ENCODE data around the gene VWA7. TPM values are rescaled to one million over a fixed set of nuclear protein-coding genes. Genes with fewer than 3 reads are reported as not detected.
A peak's percentile ranks its signal among the peaks of the same experiment; 100 is the strongest.

The VWA7 gene
- total RNA-seq, 1 experiment from 2014 or later = 0.34 TPM

- H3K4me2 ChIP-seq (ENCODE audit: low read depth, low read length, poor library complexity, severe bottlenecking) = no peak overlapping the region
- H3K36me3 ChIP-seq (ENCODE audit: insufficient read depth, low read length) = peaks cover 5% of the 10 kb centered on the region; the same call in 1 of the 2 replicates
- DNase-seq = no peak
- H3K4me1 ChIP-seq (ENCODE audit: low read length) = peaks cover 14% of the 10 kb centered on the region
- no peak overlapping the region for H3K27ac ChIP-seq (ENCODE audit: low read length)
- H3K79me2 ChIP-seq (ENCODE audit: low read length) = no peaks in the 10 kb centered on the region
- H3K4me3 ChIP-seq (ENCODE audit: low read length) = no peak overlapping the region
- H3K27me3 ChIP-seq (ENCODE audit: low read length) = no peaks in the 10 kb centered on the region
- no peak overlapping the region for H3K9ac ChIP-seq (ENCODE audit: low read length)
- H4K20me1 ChIP-seq (ENCODE audit: insufficient read depth, low read depth, low read length) = no peaks in the 10 kb centered on the region
- no peaks in the 10 kb centered on the region for H3K9me3 ChIP-seq (ENCODE audit: low read length)
- H3K9me2 ChIP-seq (replicated peaks; ENCODE audit: insufficient read depth, low read length) = no peaks in the 10 kb centered on the region
- no peak overlapping the region for H2AFZ ChIP-seq (ENCODE audit: low read length)
Observed at GRCh38 chr6:31777667-31778050, 531 bp upstream of the VWA7 start.

- no peaks in the 10 kb centered on the region for H3K27me3 ChIP-seq (ENCODE audit: low read length)
- H3K4me3 ChIP-seq (ENCODE audit: low read length) = no peak overlapping the region
- DNase-seq = no peak
- H3K4me2 ChIP-seq (ENCODE audit: low read depth, low read length, poor library complexity, severe bottlenecking) = no peak overlapping the region
- no peak overlapping the region for H2AFZ ChIP-seq (ENCODE audit: low read length)
- H3K9me2 ChIP-seq (replicated peaks; ENCODE audit: insufficient read depth, low read length) = no peaks in the 10 kb centered on the region
- H3K9ac ChIP-seq (ENCODE audit: low read length) = no peak overlapping the region
- no peaks in the 10 kb centered on the region for H3K9me3 ChIP-seq (ENCODE audit: low read length)
- no peak overlapping the region for H3K27ac ChIP-seq (ENCODE audit: low read length)
- H3K36me3 ChIP-seq (ENCODE audit: insufficient read depth, low read length) = no peaks in the 10 kb centered on the region
- H3K4me1 ChIP-seq (ENCODE audit: low read length) = peaks cover 14% of the 10 kb centered on the region
- no peaks in the 10 kb centered on the region for H4K20me1 ChIP-seq (ENCODE audit: insufficient read depth, low read depth, low read length)
- no peaks in the 10 kb centered on the region for H3K79me2 ChIP-seq (ENCODE audit: low read length)
Observed at GRCh38 chr6:31776485-31776988, 591 bp downstream of the VWA7 start.

GRCh38 chr6:31775633-31776484 lies 1.3 kb downstream of the VWA7 start:
- Histone ChIP-seq H3K27ac (ENCODE audit: low read length) (no peak overlapping the region), H3K9me2 (replicated peaks; ENCODE audit: insufficient read depth, low read length) (no peaks in the 10 kb centered on the region), H4K20me1 (ENCODE audit: insufficient read depth, low read depth, low read length) (no peaks in the 10 kb centered on the region), H3K9ac (ENCODE audit: low read length) (no peak overlapping the region), H3K4me3 (ENCODE audit: low read length) (no peak overlapping the region), H3K36me3 (ENCODE audit: insufficient read depth, low read length) (no peaks in the 10 kb centered on the region), H3K27me3 (ENCODE audit: low read length) (no peaks in the 10 kb centered on the region), H3K9me3 (ENCODE audit: low read length) (no peaks in the 10 kb centered on the region), H3K4me2 (ENCODE audit: low read depth, low read length, poor library complexity, severe bottlenecking) (no peak overlapping the region), H3K79me2 (ENCODE audit: low read length) (no peaks in the 10 kb centered on the region), H2AFZ (ENCODE audit: low read length) (no peak overlapping the region), H3K4me1 (ENCODE audit: low read length) (peaks cover 14% of the 10 kb centered on the region)
- DNase-seq = no peak

GRCh38 chr6:31775184-31775583 lies 1.9 kb downstream of the VWA7 start:
- Histone ChIP-seq H4K20me1 (ENCODE audit: insufficient read depth, low read depth, low read length) (no peaks in the 10 kb centered on the region), H3K4me2 (ENCODE audit: low read depth, low read length, poor library complexity, severe bottlenecking) (no peak overlapping the region), H3K9ac (ENCODE audit: low read length) (no peak overlapping the region), H3K79me2 (ENCODE audit: low read length) (no peaks in the 10 kb centered on the region), H3K27me3 (ENCODE audit: low read length) (no peaks in the 10 kb centered on the region), H3K9me2 (replicated peaks; ENCODE audit: insufficient read depth, low read length) (no peaks in the 10 kb centered on the region), H3K9me3 (ENCODE audit: low read length) (no peaks in the 10 kb centered on the region), H3K4me1 (ENCODE audit: low read length) (peaks cover 14% of the 10 kb centered on the region), H2AFZ (ENCODE audit: low read length) (no peak overlapping the region), H3K27ac (ENCODE audit: low read length) (no peak overlapping the region), H3K36me3 (ENCODE audit: insufficient read depth, low read length) (no peaks in the 10 kb centered on the region), H3K4me3 (ENCODE audit: low read length) (no peak overlapping the region)
- no peak for DNase-seq

- no peaks in the 10 kb centered on the region for H3K79me2 ChIP-seq (ENCODE audit: low read length)
- no peaks in the 10 kb centered on the region for H3K9me3 ChIP-seq (ENCODE audit: low read length)
- H3K4me3 ChIP-seq (ENCODE audit: low read length) = no peak overlapping the region
- no peaks in the 10 kb centered on the region for H3K9me2 ChIP-seq (replicated peaks; ENCODE audit: insufficient read depth, low read length)
- no peak for DNase-seq
- H3K4me1 ChIP-seq (ENCODE audit: low read length) = peaks cover 3% of the 10 kb centered on the region
- no peaks in the 10 kb centered on the region for H3K27me3 ChIP-seq (ENCODE audit: low read length)
- H2AFZ ChIP-seq (ENCODE audit: low read length) = no peak overlapping the region
- no peaks in the 10 kb centered on the region for H4K20me1 ChIP-seq (ENCODE audit: insufficient read depth, low read depth, low read length)
- no peak overlapping the region for H3K4me2 ChIP-seq (ENCODE audit: low read depth, low read length, poor library complexity, severe bottlenecking)
- no peaks in the 10 kb centered on the region for H3K36me3 ChIP-seq (ENCODE audit: insufficient read depth, low read length)
- no peak overlapping the region for H3K27ac ChIP-seq (ENCODE audit: low read length)
- no peak overlapping the region for H3K9ac ChIP-seq (ENCODE audit: low read length)
Observed at GRCh38 chr6:31771992-31772358, 5.2 kb downstream of the VWA7 start.

- no peaks in the 10 kb centered on the region for H3K36me3 ChIP-seq (ENCODE audit: insufficient read depth, low read length)
- no peak overlapping the region for H3K4me2 ChIP-seq (ENCODE audit: low read depth, low read length, poor library complexity, severe bottlenecking)
- H3K4me3 ChIP-seq (ENCODE audit: low read length) = no peak overlapping the region
- no peak overlapping the region for H2AFZ ChIP-seq (ENCODE audit: low read length)
- H3K9ac ChIP-seq (ENCODE audit: low read length) = no peak overlapping the region
- no peak overlapping the region for H3K27ac ChIP-seq (ENCODE audit: low read length)
- no peaks in the 10 kb centered on the region for H3K4me1 ChIP-seq (ENCODE audit: low read length)
- H3K27me3 ChIP-seq (ENCODE audit: low read length) = no peaks in the 10 kb centered on the region
- H3K79me2 ChIP-seq (ENCODE audit: low read length) = no peaks in the 10 kb centered on the region
- H4K20me1 ChIP-seq (ENCODE audit: insufficient read depth, low read depth, low read length) = no peaks in the 10 kb centered on the region
- no peaks in the 10 kb centered on the region for H3K9me3 ChIP-seq (ENCODE audit: low read length)
- DNase-seq = no peak
- H3K9me2 ChIP-seq (replicated peaks; ENCODE audit: insufficient read depth, low read length) = no peaks in the 10 kb centered on the region
Observed at GRCh38 chr6:31770860-31771259, 6.3 kb downstream of the VWA7 start.

GRCh38 chr6:31769684-31770371 lies 7.3 kb downstream of the VWA7 start:
- H3K79me2 ChIP-seq (ENCODE audit: low read length) = no peaks in the 10 kb centered on the region
- no peak overlapping the region for H3K4me3 ChIP-seq (ENCODE audit: low read length)
- no peaks in the 10 kb centered on the region for H3K9me3 ChIP-seq (ENCODE audit: low read length)
- H3K9ac ChIP-seq (ENCODE audit: low read length) = no peak overlapping the region
- 0 out of 2 replicates have a peak overlapping the region, but pooled peaks have one; percentile 55 for H2AFZ ChIP-seq (ENCODE audit: low read length)
- no peak overlapping the region for H3K27ac ChIP-seq (ENCODE audit: low read length)
- no peaks in the 10 kb centered on the region for H4K20me1 ChIP-seq (ENCODE audit: insufficient read depth, low read depth, low read length)
- no peaks in the 10 kb centered on the region for H3K36me3 ChIP-seq (ENCODE audit: insufficient read depth, low read length)
- DNase-seq = peak; percentile 96
- no peaks in the 10 kb centered on the region for H3K4me1 ChIP-seq (ENCODE audit: low read length)
- no peaks in the 10 kb centered on the region for H3K27me3 ChIP-seq (ENCODE audit: low read length)
- H3K4me2 ChIP-seq (ENCODE audit: low read depth, low read length, poor library complexity, severe bottlenecking) = no peak overlapping the region
- H3K9me2 ChIP-seq (replicated peaks; ENCODE audit: insufficient read depth, low read length) = no peaks in the 10 kb centered on the region

Data from Karpas-422 (cell line).